Smooth muscle cell (in vitro differentiated cells): ENCODE results near the gene TBATA. TPM values are rescaled to one million over a fixed set of nuclear protein-coding genes. Genes with fewer than 3 reads are reported as not detected.

Experiments used
- DNase-seq: peaks from one replicate; lab custom pipeline; 2025; ENCODE audit not compliant: unreplicated experiment; lab: John Stamatoyannopoulos, UW
- H2AFZ ChIP-seq: fragments of 200-600 bp; sonication (generic); 2 replicates; pipeline ENCODE4 v1.6.0; 2016; ENCODE audit warnings: antibody characterized with exemption, low read depth, mild to moderate bottlenecking
- H3F3A ChIP-seq: fragments of 200-600 bp; sonication (generic); 2 replicates; pipeline ENCODE4 v1.6.0; 2017; ENCODE audit warnings: antibody characterized with exemption, low read depth
- H3K27ac ChIP-seq: fragments of 200-600 bp; sonication (generic); 2 replicates; pipeline ENCODE4 v1.5.1; 2016; ENCODE audit warnings: low read depth, mild to moderate bottlenecking
- H3K27me3 ChIP-seq: fragments of 200-600 bp; sonication (generic); 2 replicates; pipeline ENCODE4 v1.6.1; 2016; ENCODE audit warnings: low read depth, mild to moderate bottlenecking
- H3K36me3 ChIP-seq: fragments of 200-600 bp; sonication (generic); 2 replicates; pipeline ENCODE4 v1.5.1; 2016; ENCODE audit warnings: low read depth
- H3K4me1 ChIP-seq: fragments of 200-600 bp; sonication (generic); 2 replicates; pipeline ENCODE4 v1.5.1; 2016; ENCODE audit warnings: low read depth
- H3K4me2 ChIP-seq: fragments of 200-600 bp; sonication (generic); 2 replicates; pipeline ENCODE4 v1.6.0; 2016; ENCODE audit warnings: mild to moderate bottlenecking
- H3K4me3 ChIP-seq: fragments of 200-600 bp; sonication (generic); 2 replicates; pipeline ENCODE4 v1.5.1; 2016; ENCODE audit warnings: mild to moderate bottlenecking
- H3K79me2 ChIP-seq: fragments of 200-600 bp; sonication (generic); 2 replicates; pipeline ENCODE4 v1.6.0; 2016; ENCODE audit warnings: low read depth, mild to moderate bottlenecking
- H3K9ac ChIP-seq: fragments of 200-600 bp; sonication (generic); 2 replicates; pipeline ENCODE4 v1.6.0; 2016; ENCODE audit warnings: low read depth
- H3K9me3 ChIP-seq: fragments of 200-600 bp; sonication (generic); replicated peaks from 2 replicates; pipeline ENCODE4 v1.5.1; 2016; ENCODE audit warnings: low read depth
- H4K20me1 ChIP-seq: fragments of 200-600 bp; sonication (generic); 2 replicates; pipeline ENCODE4 v1.6.0; 2016; ENCODE audit warnings: low read depth
- CTCF ChIP-seq: fragments of 200-600 bp; sonication (generic); IDR thresholded peaks from 2 replicates; pipeline ENCODE4 v1.5.1; 2017; ENCODE audit warnings: borderline replicate concordance, mild to moderate bottlenecking, antibody characterized with exemption; ENCODE audit not compliant: insufficient read depth, poor library complexity, severe bottlenecking
- WGBS: methylation state at CpG from one replicate; pipeline ENCODE4 v1.1.7; 2016; ENCODE audit warnings: low lambda C conversion rate; 5-methylcytosine and 5-hydroxymethylcytosine counted together
- polyA plus RNA-seq: library from polyadenylated mRNA; unstranded; fragments of >200 nt; fragmentation: Nextera tagmentation; extraction: Ambion mirVana; gene quantifications from 2 replicates; pipeline ENCODE4 v1.2.1, GENCODE V29; 2016
- total RNA-seq: library from RNA; depleted of rRNA; stranded (reverse); fragments of >200 nt; gene quantifications from 2 replicates; pipeline ENCODE4 v1.2.3, GENCODE V29; 2014

TBATA gene
- total and polyA plus RNA-seq, 2 experiments from 2014 or later, result not detected

DNA sequence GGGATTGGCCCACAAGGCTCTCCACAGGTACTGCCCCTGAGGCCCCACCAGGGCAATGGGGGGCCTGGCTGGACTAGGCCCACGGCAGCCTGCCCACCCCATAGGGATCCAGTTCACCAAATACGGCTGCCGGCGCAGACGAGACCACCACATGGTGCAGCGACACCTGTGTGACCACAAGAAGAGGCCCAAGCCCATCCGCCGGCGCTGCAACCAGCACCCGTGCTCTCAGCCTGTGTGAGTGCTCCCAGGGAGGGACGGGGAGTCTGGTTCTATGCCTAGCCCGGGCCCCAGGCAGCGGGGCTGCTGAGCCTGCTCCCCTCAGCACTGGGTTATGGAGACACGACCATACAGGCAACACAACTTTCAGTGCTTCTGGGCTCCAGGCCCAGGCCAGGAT lies 33.2 kb downstream of the TBATA start:
- Histone ChIP-seq H3K4me2 (no peak overlapping the region), H3K79me2 (no peaks in the 10 kb centered on the region), H3K36me3 (no peaks in the 10 kb centered on the region), H3K27me3 (no peaks in the 10 kb centered on the region), H2AFZ (no peak overlapping the region), H3K9me3 (no peaks in the 10 kb centered on the region), H3K27ac (no peak overlapping the region), H3K9ac (no peak overlapping the region), H4K20me1 (no peaks in the 10 kb centered on the region), H3F3A (no peaks in the 10 kb centered on the region), H3K4me1 (no peaks in the 10 kb centered on the region), H3K4me3 (no peak overlapping the region)
- no peak for TF ChIP-seq CTCF
- WGBS, result 96% methylated on average over 13 of the region's 14 CpGs
- DNase-seq, result no peak

GRCh38 chr10:70751356-70751755 lies 33.8 kb downstream of the TBATA start:
- no peak overlapping the region for H3K27ac ChIP-seq
- H4K20me1 ChIP-seq, result no peaks in the 10 kb centered on the region
- H3K4me3 ChIP-seq, result no peak overlapping the region
- H3K4me2 ChIP-seq, result no peak overlapping the region
- no peak for DNase-seq
- no peaks in the 10 kb centered on the region for H3F3A ChIP-seq
- 98% methylated on average over 9 of the region's 9 CpGs for WGBS
- TF ChIP-seq CTCF, result no peak
- H3K4me1 ChIP-seq, result no peaks in the 10 kb centered on the region
- H3K9ac ChIP-seq, result no peak overlapping the region
- H3K9me3 ChIP-seq, result no peaks in the 10 kb centered on the region
- no peaks in the 10 kb centered on the region for H3K36me3 ChIP-seq
- H3K27me3 ChIP-seq, result no peaks in the 10 kb centered on the region
- H3K79me2 ChIP-seq, result no peaks in the 10 kb centered on the region
- no peak overlapping the region for H2AFZ ChIP-seq

- DNase-seq, result no peak
- Histone ChIP-seq H2AFZ (no peak overlapping the region), H3K4me2 (no peak overlapping the region), H3K4me1 (no peaks in the 10 kb centered on the region), H4K20me1 (no peaks in the 10 kb centered on the region), H3K9me3 (no peaks in the 10 kb centered on the region), H3K79me2 (no peaks in the 10 kb centered on the region), H3K27me3 (no peaks in the 10 kb centered on the region), H3F3A (no peaks in the 10 kb centered on the region), H3K4me3 (no peak overlapping the region), H3K9ac (no peak overlapping the region), H3K27ac (no peak overlapping the region), H3K36me3 (no peaks in the 10 kb centered on the region)
- TF ChIP-seq CTCF, result no peak
- WGBS, result 62% methylated on average over 3 of the region's 3 CpGs
Measured at GRCh38 chr10:70750156-70750703, 34.9 kb downstream of the TBATA start.

- H3K9ac ChIP-seq, result no peak overlapping the region
- H3K4me1 ChIP-seq, result no peaks in the 10 kb centered on the region
- no peak for TF ChIP-seq CTCF
- no peaks in the 10 kb centered on the region for H3K27me3 ChIP-seq
- H3K4me3 ChIP-seq, result no peak overlapping the region
- 96% methylated on average over 9 of the region's 10 CpGs for WGBS
- H2AFZ ChIP-seq, result no peak overlapping the region
- H3K9me3 ChIP-seq, result no peaks in the 10 kb centered on the region
- H3K4me2 ChIP-seq, result no peak overlapping the region
- DNase-seq, result no peak
- H3F3A ChIP-seq, result no peaks in the 10 kb centered on the region
- no peaks in the 10 kb centered on the region for H3K36me3 ChIP-seq
- no peaks in the 10 kb centered on the region for H4K20me1 ChIP-seq
- H3K27ac ChIP-seq, result no peak overlapping the region
- no peaks in the 10 kb centered on the region for H3K79me2 ChIP-seq
Measured at GRCh38 chr10:70749756-70750155, 35.4 kb downstream of the TBATA start.
